Fibroblast of lung (primary cell): Measurements from ENCODE around the gene GGT1.
"Not testable (repeated sequence)": the region's sequence is repeated elsewhere in the genome, so short reads cannot be mapped to it uniquely, and the experiment has no call there.

ENCODE experiments used
- CTCF ChIP-seq, 2 donors: IDR thresholded peaks in 1 of 2; conservative IDR thresholded peaks in 1 of 2; 1 replicate in 1 of 2; 2 replicates in 1 of 2; pipeline ENCODE4 v1.5.1; 2011 to 2012; ENCODE audit warnings: low read length in 2 of 2, control low read depth in 1 of 2, inconsistent platforms in 1 of 2, low read depth in 1 of 2, mild to moderate bottlenecking in 1 of 2
- EZH2 ChIP-seq: IDR thresholded peaks from 2 replicates; pipeline ENCODE4 v1.5.1; 2012; ENCODE audit warnings: low read length, control low read depth, mild to moderate bottlenecking; ENCODE audit errors: missing control alignments

GRCh38 chr22:24603770-24604629 lies 1.0 kb downstream of the GGT1 start:
- TF ChIP-seq CTCF (conservative IDR thresholded peaks at IDR 0.05 in 1 of 2, IDR thresholded peaks at IDR 0.05 in 1 of 2; ENCODE audit: low read depth in 1 of 2, low read length in 2 of 2); EZH2: not testable (repeated sequence)
